GM18868 (cell line): ENCODE data around the gene SUGCT.

Source experiments
- ATAC-seq: cut with Tn5 transposase; IDR thresholded peaks from one replicate; pipeline ENCODE4 v1.9.1; 2021; ENCODE audit warnings: mild to moderate bottlenecking, moderate library complexity; ENCODE audit not compliant: unreplicated experiment

The SUGCT gene

DNA sequence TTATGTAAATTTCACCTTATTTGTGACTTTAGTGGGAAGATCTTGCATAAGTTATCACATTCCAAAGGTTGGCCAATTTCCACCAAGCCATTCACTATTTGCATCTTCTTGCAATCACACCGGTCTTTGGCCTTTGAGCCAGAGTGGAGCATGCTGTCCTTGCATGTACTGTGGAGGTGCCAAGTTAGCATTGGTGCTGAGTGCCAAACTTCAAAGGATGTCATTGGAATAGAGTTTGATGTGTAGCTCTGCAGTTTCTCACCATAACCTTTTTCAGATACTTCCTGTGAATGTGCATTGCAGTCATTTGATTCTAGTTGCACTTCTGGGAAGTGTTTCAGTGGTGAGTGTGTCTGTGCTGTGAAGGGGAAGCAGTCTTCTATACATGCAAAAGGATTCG is 620.6 kb downstream of the SUGCT start:
- ATAC-seq, result no peak

GRCh38 chr7:40757109-40757508 is 622.3 kb downstream of the SUGCT start:
- no peak for ATAC-seq

GRCh38 chr7:40758590-40758989 is 623.8 kb downstream of the SUGCT start:
- ATAC-seq, result no peak

- ATAC-seq, result no peak
These were observed 625.6 kb downstream of the SUGCT start for GRCh38 chr7:40760293-40760964.

DNA sequence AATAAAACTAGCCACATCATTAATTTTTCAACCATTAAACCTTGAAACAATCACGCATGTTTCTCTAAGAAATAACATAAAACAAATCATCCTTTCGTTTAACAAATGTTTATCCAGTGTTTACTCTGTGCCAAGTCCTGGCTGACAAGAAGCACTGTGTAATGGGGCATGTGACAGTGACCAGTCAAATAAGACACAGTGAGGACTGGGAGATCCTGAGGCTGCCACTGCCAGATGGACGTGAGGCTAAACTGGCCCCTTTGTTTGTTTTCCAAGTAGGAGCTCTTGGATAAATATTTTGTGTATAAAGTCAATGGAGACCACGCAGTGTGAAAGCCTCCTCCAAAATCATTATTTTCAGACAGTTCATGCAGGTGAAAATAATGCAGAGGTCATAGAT is 626.2 kb downstream of the SUGCT start:
- no peak for ATAC-seq

GRCh38 chr7:40761762-40762560 is 627.2 kb downstream of the SUGCT start:
- ATAC-seq, result no peak

DNA sequence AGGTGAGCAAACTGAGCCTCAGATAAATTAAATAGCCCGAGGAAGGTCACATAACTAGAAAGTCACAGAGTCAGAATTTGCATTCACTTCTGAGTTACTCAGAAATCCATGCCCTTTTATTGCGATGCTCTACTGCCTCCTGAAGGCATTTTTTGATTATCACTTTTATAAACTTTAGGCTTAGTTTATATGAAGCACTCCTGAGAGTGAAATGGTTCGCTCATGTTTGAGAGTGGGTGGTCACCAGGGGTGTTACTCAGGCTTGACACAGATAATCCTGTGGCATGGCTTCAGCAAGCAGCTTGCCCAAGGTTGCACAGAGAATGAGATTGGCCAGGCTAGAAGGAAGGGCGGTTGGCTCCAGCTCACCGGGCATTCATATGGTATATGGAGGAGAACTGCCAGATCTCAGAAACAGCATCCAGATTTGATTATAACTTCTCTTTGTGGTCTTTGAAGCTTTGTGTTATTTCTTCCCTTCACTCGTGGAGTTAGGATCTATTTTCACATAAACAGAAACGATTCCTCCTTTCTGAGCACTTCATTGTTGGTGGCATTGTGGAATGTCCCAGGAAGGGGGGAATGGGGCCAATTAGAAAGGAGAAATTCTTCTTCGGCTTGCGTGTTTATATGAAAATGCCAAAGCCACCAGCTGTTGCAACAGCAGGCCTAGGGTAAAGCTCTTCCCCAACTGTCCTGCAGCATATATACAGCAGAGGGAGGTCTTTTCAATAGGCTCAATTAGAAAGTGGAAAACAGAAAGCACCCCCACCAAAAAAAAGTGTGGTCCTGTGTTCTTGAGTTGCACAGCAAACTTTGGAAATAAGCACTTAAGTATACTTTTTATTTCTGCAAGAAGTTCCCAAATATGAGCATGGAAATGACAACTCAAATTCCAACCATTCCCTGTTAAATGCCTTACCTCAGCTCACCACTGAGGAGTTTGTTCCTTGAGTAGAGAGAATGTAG is 628.8 kb downstream of the SUGCT start:
- no peak for ATAC-seq

GRCh38 chr7:40765639-40766038 is 630.8 kb downstream of the SUGCT start:
- no peak for ATAC-seq

- ATAC-seq, result no peak
These were observed 637.3 kb downstream of the SUGCT start for GRCh38 chr7:40772096-40772495.

DNA sequence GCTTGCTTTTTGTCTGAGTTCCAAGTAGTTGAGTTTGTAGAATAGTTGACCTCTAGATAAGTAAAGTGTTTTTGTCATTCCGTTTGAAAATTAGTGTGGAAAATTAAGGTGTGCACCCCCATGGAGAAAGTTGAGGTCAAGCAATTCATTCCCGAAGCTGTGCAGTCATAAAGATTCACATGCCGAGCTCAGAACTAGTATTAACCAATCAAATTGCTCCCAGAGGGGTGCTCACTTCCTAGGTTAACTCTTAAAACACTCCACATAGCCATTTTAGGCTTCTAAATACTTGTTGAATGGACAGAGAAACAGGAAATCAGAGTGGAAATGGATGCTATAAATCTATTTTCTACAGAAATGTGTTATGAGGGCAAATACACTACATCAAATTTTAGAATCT is 638.9 kb downstream of the SUGCT start:
- no peak for ATAC-seq

- no peak for ATAC-seq
These were observed 641.1 kb downstream of the SUGCT start for GRCh38 chr7:40775877-40776276.

DNA sequence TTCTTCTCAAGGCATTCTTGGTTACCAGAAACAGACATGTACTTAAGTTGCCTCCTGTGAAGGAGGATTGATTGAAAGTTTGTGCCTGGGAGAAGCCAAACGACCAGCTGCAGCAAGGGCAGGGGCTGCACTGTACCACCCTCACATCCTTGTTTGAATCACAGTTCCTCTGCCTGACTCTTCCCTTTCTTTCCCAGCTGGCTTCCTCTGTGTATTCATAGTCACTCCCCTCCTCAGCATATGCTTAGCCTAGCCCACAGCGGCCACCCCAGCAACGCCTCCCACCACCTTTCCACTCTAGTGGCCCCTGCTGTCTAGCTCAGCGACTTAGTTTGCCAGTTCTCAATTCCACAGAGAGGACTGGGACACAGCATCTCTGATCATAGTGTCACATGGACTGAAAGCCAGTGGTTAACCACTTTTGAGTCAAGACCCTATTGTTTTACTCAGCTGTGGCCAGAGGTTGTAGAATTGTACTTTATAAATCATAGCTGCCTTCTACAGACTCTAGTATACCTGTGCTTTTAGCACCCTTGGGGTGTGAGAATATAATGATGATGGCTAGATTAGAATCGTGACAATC is 643.0 kb downstream of the SUGCT start:
- ATAC-seq, result no peak

DNA sequence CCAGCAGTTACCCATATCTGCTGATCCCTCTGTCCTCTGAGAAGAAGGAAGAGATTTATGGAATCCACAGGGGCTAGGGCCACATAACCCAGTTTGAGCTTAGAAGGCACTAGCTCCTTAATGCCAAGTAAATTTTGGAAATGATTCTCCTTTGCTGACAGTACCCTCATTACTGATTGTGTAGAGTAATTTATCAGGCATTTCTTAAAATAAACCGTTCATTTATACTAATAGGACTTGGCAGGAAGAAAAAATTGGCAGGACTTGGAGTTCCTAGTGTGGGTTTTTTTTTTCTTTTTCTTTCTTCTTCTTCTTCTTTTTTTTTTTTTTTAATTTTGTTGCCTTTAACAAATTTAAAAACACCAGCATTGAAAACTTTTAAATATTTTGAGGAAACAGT is 645.7 kb downstream of the SUGCT start:
- ATAC-seq, result no peak

DNA sequence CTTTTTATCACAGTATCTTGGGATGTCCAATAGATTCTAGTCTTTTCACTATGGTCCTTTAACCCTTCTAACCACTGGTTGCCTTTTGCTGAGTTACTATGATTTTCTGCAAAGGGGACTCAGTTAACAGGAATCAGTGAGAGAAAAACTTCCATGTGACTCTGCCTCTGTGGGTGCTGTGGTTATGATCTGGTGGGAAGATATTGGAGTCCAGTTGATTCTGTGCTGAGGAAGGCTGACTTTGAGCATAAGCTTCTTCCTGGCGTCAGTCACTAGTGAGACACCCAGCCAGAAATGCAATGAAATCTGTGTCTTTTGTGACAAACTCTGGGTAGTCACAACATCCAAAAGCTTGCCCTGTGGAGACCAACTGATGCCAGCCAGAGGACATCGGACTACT is 648.0 kb downstream of the SUGCT start:
- ATAC-seq, result no peak

DNA sequence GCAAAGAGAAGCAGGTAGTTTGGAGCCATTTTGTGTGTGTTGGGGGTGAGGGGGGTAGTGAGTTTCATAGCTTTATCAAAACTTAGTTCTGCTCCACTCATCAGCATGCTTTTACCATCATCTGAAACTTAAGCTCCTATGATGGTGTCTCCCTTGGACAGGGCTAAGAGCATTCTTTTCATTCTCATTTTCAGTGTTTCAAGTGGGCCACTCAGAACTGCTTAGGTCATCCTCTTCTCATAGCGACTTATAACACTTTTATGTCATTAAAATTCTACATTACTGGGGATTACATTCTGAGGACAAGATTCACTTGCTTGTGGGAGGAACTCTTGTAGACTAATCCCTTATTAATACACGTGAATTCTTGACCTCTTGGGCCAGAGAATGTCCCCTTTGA is 649.4 kb downstream of the SUGCT start:
- no peak for ATAC-seq

DNA sequence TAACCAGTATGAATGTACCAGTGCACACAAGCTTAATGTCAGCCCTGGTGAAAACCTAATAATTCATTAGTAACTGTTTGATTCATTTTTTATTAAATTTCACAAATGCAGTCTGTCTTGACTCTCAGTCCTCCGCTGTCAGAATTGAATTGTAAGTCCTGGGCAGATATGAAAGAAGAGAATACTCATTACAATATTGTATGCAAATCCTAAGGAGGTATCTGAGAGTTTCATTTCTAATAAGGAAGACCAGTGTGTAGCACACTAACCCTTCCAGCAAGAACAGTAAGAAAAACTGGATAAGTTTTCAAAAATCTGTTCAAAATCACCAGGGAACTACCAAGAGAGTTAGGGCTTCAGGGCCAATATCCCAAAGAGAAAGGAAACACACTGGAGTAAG is 652.1 kb downstream of the SUGCT start:
- no peak for ATAC-seq

DNA sequence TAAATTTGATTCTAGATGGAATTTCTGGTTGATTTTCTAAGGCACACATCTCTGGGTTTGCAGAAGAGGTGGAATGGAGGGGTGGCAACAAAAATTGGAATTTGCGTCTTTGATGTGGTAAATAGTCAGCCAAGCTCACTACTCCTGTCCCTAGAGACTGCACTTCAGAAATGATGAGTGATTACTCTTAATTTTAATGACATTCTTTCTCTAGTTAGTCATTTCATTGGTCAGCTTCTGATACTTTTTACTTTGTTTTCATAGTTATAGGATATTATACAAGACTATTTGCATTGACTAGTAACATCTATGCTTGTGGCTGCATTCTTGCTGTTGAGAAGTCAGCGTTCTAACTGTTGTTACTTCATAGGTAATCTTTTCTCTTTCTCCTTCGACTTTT is 658.3 kb downstream of the SUGCT start:
- no peak for ATAC-seq

- ATAC-seq, result no peak
These were observed 660.8 kb downstream of the SUGCT start for GRCh38 chr7:40795607-40796006.

GRCh38 chr7:40796723-40797122 is 661.9 kb downstream of the SUGCT start:
- ATAC-seq, result no peak

GRCh38 chr7:40798613-40799012 is 663.8 kb downstream of the SUGCT start:
- ATAC-seq, result no peak
